HEK293 (cell line): ENCODE measurements around the gene FRZB.

Source experiments
- CTCF ChIA-PET: fragments of 350-600 bp; formaldehyde crosslinking; extraction: SDS; loops from one replicate; lab custom pipeline; 2021; ENCODE audit warnings: antibody characterized with exemption; lab: Yijun Ruan, JAX
- POLR2A ChIA-PET: fragments of 300-600 bp; formaldehyde crosslinking; extraction: SDS; loops from one replicate; lab custom pipeline; 2020; ENCODE audit warnings: antibody characterized with exemption, inconsistent platforms; lab: Yijun Ruan, JAX
- H3K27ac ChIP-seq: fragments of 200-500 bp; sonication (Bioruptor generic); 2 replicates; pipeline ENCODE4 v1.5.1; 2014; ENCODE audit warnings: low read depth, low read length, control low read depth, inconsistent platforms; ENCODE audit errors: extremely low read depth
- H3K36me3 ChIP-seq, 2 experiments: fragments of 200-500 bp in 1 of 2; sonication (Bioruptor generic) in 1 of 2; 1 replicate in 1 of 2; 2 replicates in 1 of 2; pipeline ENCODE4 v1.5.1; 2014 to 2017; ENCODE audit warnings: inconsistent platforms in 2 of 2, low read length in 2 of 2; ENCODE audit not compliant: control insufficient read depth in 2 of 2, insufficient read depth in 1 of 2
- H3K4me1 ChIP-seq: fragments of 200-500 bp; sonication (Bioruptor generic); 2 replicates; pipeline ENCODE4 v1.5.1; 2014; ENCODE audit warnings: mild to moderate bottlenecking, low read length, inconsistent platforms; ENCODE audit not compliant: control insufficient read depth, insufficient read depth
- H3K4me3 ChIP-seq: 2 replicates; pipeline ENCODE4 v1.5.1; 2011; ENCODE audit warnings: low read depth, mild to moderate bottlenecking, control low read depth, low read length, moderate library complexity
- H3K9me3 ChIP-seq: fragments of 200-500 bp; sonication (Bioruptor generic); 2 replicates; pipeline ENCODE4 v1.5.1; 2014; ENCODE audit warnings: low read depth, low read length, inconsistent platforms; ENCODE audit not compliant: control insufficient read depth, insufficient read depth
- BCL11A ChIP-seq: fragments of 450-650 bp; formaldehyde crosslinking; IDR thresholded peaks from 2 replicates; pipeline ENCODE4 v1.5.1; 2016; ENCODE audit warnings: low read depth, missing biosample characterization, missing genetic modification characterization
- KLF8 ChIP-seq: fragments of 450-650 bp; formaldehyde crosslinking; IDR thresholded peaks from 2 replicates; pipeline ENCODE4 v1.5.1; 2016; ENCODE audit warnings: missing biosample characterization, missing genetic modification characterization
- ZBTB21 ChIP-seq: fragments of 450-650 bp; formaldehyde crosslinking; IDR thresholded peaks from 2 replicates; pipeline ENCODE4 v1.5.1; 2017; ENCODE audit warnings: missing biosample characterization, missing genetic modification characterization
- ZBTB7A ChIP-seq: fragments of 450-650 bp; formaldehyde crosslinking; IDR thresholded peaks from 2 replicates; pipeline ENCODE4 v1.5.1; 2016; ENCODE audit warnings: low read depth, missing biosample characterization, missing genetic modification characterization
- ZNF202 ChIP-seq: fragments of 450-650 bp; formaldehyde crosslinking; IDR thresholded peaks from 2 replicates; pipeline ENCODE4 v1.5.1; 2016; ENCODE audit warnings: missing biosample characterization, missing genetic modification characterization, borderline replicate concordance
- ZNF391 ChIP-seq: fragments of 450-650 bp; formaldehyde crosslinking; IDR thresholded peaks from 2 replicates; pipeline ENCODE4 v1.5.1; 2016; ENCODE audit warnings: low read depth, missing biosample characterization, missing genetic modification characterization, borderline replicate concordance
- ZNF654 ChIP-seq: fragments of 450-650 bp; formaldehyde crosslinking; IDR thresholded peaks from 2 replicates; pipeline ENCODE4 v1.5.1; 2016; ENCODE audit warnings: low read depth, missing biosample characterization, missing genetic modification characterization
- ZNF658 ChIP-seq: fragments of 450-650 bp; formaldehyde crosslinking; IDR thresholded peaks from 2 replicates; pipeline ENCODE4; 2016; ENCODE audit warnings: missing biosample characterization, missing genetic modification characterization
- TF ChIP-seq, protein P1 (sequence below): fragments of 450-650 bp; formaldehyde crosslinking; IDR thresholded peaks from 2 replicates; pipeline ENCODE4 v1.5.1; 2016; ENCODE audit warnings: missing biosample characterization, missing genetic modification characterization
- TF ChIP-seq, protein P2 (sequence below): fragments of 450-650 bp; formaldehyde crosslinking; IDR thresholded peaks from 2 replicates; pipeline ENCODE4 v1.5.1; 2016; ENCODE audit warnings: missing biosample characterization, missing genetic modification characterization
- TF ChIP-seq, protein P3 (sequence below): fragments of 450-650 bp; formaldehyde crosslinking; IDR thresholded peaks from 2 replicates; pipeline ENCODE4 v1.5.1; 2016; ENCODE audit warnings: missing biosample characterization, missing genetic modification characterization
- TF ChIP-seq, protein P4 (sequence below): fragments of 450-650 bp; formaldehyde crosslinking; IDR thresholded peaks from 2 replicates; pipeline ENCODE4 v1.5.1; 2016; ENCODE audit warnings: missing biosample characterization, missing genetic modification characterization, low read depth

The FRZB gene

DNA sequence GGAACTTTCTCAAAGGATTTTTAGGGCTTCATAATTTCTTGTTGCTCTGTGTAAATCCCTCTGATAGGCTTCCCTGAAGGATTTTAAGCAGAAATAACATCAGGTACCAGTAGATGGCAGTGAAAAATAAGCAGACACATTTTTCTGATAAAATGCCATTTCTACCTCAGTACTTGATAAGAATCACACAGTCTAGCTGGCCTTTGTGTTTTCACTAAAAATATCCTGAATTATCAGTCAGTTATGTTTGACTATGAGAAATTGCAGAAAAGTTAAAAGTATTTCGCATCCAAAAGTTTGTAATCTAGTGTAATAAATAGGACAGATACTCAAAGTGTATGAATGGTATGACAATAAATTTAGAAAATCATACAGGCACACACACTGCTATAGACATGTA, 81.7 kb downstream of the FRZB start:
- H3K4me1 ChIP-seq: no peaks in the 10 kb centered on the region
- peaks cover 0 to 8% of the 10 kb centered on the region in 2 experiments; a peak in 2 of 3 replicates for H3K36me3 ChIP-seq
- TF ChIP-seq, protein P1, sequence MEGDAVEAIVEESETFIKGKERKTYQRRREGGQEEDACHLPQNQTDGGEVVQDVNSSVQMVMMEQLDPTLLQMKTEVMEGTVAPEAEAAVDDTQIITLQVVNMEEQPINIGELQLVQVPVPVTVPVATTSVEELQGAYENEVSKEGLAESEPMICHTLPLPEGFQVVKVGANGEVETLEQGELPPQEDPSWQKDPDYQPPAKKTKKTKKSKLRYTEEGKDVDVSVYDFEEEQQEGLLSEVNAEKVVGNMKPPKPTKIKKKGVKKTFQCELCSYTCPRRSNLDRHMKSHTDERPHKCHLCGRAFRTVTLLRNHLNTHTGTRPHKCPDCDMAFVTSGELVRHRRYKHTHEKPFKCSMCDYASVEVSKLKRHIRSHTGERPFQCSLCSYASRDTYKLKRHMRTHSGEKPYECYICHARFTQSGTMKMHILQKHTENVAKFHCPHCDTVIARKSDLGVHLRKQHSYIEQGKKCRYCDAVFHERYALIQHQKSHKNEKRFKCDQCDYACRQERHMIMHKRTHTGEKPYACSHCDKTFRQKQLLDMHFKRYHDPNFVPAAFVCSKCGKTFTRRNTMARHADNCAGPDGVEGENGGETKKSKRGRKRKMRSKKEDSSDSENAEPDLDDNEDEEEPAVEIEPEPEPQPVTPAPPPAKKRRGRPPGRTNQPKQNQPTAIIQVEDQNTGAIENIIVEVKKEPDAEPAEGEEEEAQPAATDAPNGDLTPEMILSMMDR (tag by site-specific recombination): peak; percentile 53
- TF ChIP-seq, protein P2, sequence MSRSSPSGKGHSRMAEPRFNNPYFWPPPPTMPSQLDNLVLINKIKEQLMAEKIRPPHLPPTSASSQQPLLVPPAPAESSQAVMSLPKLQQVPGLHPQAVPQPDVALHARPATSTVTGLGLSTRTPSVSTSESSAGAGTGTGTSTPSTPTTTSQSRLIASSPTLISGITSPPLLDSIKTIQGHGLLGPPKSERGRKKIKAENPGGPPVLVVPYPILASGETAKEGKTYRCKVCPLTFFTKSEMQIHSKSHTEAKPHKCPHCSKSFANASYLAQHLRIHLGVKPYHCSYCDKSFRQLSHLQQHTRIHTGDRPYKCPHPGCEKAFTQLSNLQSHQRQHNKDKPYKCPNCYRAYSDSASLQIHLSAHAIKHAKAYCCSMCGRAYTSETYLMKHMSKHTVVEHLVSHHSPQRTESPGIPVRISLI (tag by site-specific recombination): no peak
- TF ChIP-seq ZNF654 (tag by site-specific recombination): peak; percentile 70
- no peak for TF ChIP-seq BCL11A (tag by site-specific recombination)
- TF ChIP-seq ZNF202: no peak
- TF ChIP-seq ZBTB7A: no peak
- no peak overlapping the region for H3K4me3 ChIP-seq
- no peak overlapping the region for H3K27ac ChIP-seq
- CTCF ChIA-PET: interaction anchor here (0.5 to 4.9 kb wide), 41 partner anchors 9 to 1731 kb away, joined by 3 to 50 read pairs (median 4); partner anchors contain the start of genes DUSP19 and FRZB
- H3K9me3 ChIP-seq: no peaks in the 10 kb centered on the region
- POLR2A ChIA-PET: no interaction called here

DNA sequence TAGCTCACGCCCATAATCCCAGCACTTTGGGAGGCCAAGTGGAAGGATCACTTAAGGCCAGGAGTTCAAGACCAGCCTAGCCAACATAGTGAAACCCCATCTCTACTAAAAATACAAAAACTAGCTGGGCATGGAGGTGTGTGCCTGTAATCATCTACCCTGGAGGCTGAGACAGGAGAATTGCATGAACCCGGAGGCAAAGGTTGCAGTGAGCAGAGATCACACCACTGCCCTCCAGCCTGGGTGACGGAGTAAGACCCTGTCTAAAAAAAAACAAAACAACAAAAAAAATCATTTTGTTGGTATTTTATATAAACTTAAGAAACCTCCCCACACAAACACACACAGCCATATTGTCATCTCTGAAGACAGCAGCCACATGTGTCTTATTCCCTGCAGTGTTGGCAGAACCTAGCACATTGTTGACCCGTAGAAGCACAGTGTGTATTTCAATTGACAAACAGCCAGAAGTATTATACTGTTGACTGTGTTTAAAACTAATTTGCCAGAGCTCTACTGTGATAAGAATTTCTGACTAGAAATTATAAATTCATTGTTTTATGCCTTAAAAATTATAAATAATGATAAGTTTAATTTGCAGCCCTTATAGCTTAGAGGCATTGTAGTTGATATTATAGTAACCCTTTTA, 82.3 kb downstream of the FRZB start:
- no peaks in the 10 kb centered on the region for H3K4me1 ChIP-seq
- H3K27ac ChIP-seq: no peak overlapping the region
- ChIA-PET CTCF (interaction anchor here (0.6 to 4.9 kb wide), 34 partner anchors 9 to 1732 kb away, joined by 3 to 50 read pairs (median 4); partner anchors contain the start of genes DUSP19 and FRZB), POLR2A (no interaction called here)
- H3K4me3 ChIP-seq: no peak overlapping the region
- TF ChIP-seq ZNF391 (tag by site-specific recombination): no peak
- TF ChIP-seq, protein P3, sequence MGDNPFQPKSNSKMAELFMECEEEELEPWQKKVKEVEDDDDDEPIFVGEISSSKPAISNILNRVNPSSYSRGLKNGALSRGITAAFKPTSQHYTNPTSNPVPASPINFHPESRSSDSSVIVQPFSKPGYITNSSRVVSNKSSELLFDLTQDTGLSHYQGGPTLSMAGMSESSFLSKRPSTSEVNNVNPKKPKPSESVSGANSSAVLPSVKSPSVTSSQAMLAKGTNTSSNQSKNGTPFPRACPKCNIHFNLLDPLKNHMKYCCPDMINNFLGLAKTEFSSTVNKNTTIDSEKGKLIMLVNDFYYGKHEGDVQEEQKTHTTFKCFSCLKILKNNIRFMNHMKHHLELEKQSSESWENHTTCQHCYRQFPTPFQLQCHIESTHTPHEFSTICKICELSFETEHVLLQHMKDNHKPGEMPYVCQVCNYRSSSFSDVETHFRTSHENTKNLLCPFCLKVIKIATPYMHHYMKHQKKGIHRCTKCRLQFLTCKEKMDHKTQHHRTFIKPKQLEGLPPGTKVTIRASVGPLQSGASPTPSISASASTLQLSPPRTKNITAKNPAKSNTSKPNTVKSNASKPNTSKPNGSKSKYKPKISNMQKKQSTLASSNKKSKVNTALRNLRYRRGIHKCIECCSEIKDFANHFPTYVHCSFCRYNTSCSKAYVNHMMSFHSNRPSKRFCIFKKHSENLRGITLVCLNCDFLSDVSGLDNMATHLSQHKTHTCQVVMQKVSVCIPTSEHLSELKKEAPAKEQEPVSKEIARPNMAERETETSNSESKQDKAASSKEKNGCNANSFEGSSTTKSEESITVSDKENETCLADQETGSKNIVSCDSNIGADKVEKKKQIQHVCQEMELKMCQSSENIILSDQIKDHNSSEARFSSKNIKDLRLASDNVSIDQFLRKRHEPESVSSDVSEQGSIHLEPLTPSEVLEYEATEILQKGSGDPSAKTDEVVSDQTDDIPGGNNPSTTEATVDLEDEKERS: no peak
- TF ChIP-seq ZBTB21 (tag by site-specific recombination): no peak
- TF ChIP-seq ZNF658 (tag by site-specific recombination): no peak
- TF ChIP-seq, protein P4, sequence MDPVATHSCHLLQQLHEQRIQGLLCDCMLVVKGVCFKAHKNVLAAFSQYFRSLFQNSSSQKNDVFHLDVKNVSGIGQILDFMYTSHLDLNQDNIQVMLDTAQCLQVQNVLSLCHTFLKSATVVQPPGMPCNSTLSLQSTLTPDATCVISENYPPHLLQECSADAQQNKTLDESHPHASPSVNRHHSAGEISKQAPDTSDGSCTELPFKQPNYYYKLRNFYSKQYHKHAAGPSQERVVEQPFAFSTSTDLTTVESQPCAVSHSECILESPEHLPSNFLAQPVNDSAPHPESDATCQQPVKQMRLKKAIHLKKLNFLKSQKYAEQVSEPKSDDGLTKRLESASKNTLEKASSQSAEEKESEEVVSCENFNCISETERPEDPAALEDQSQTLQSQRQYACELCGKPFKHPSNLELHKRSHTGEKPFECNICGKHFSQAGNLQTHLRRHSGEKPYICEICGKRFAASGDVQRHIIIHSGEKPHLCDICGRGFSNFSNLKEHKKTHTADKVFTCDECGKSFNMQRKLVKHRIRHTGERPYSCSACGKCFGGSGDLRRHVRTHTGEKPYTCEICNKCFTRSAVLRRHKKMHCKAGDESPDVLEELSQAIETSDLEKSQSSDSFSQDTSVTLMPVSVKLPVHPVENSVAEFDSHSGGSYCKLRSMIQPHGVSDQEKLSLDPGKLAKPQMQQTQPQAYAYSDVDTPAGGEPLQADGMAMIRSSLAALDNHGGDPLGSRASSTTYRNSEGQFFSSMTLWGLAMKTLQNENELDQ (tag by site-specific recombination): no peak
- no peak for TF ChIP-seq KLF8 (tag by site-specific recombination)
- TF ChIP-seq, all 188 proteins: peak for 0
- peaks cover 0 to 10% of the 10 kb centered on the region in 2 experiments; a peak in 2 of 3 replicates for H3K36me3 ChIP-seq
- H3K9me3 ChIP-seq: no peaks in the 10 kb centered on the region
